Measurements from ENCODE around the gene GAGE10. TPM values are rescaled to one million over a fixed set of nuclear protein-coding genes. Genes with fewer than 3 reads are reported as not detected.
A peak's percentile ranks its signal among the peaks of the same experiment; 100 is the strongest.
"Not testable (repeated sequence)": the region's sequence is repeated elsewhere in the genome, so short reads cannot be mapped to it uniquely, and the experiment has no call there.

GAGE10 gene
- total RNA-seq, 1 donor from 2014 or later = not detected

- no peak for DNase-seq (ENCODE audit: extremely low read depth, low read depth, low spot score)
Measured at GRCh38 chrX:49273181-49273727, 30.2 kb upstream of the GAGE10 start.

GRCh38 chrX:49276207-49276606, 27.2 kb upstream of the GAGE10 start:
- no peak for DNase-seq (ENCODE audit: extremely low read depth, low read depth, low spot score)

- DNase-seq (ENCODE audit: extremely low read depth, low read depth, low spot score) = no peak
Measured at GRCh38 chrX:49276671-49277534, 26.5 kb upstream of the GAGE10 start.

- no peak for DNase-seq (ENCODE audit: extremely low read depth, low read depth, low spot score)
Measured at GRCh38 chrX:49277535-49277830, 26.0 kb upstream of the GAGE10 start.

DNA sequence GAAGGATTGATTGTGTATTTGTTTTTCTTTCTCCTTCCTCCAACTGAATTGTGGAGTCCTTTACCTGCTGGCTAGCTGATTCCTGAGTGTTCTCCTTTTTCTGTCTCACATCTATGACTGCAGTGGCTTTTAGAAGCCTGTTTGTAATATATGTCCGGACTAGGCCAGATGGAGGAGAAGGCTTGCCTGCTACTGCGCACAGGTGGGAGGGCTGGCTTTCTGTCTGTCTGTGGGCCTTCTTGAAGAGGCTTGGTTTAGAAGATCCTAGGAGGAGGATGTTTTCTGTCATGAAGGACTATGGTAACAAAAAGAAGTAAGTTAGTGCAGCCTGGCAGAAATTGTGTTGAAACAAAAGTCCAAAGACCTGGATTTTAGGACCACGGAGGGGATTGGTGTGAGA, 25.4 kb upstream of the GAGE10 start:
- no peak for DNase-seq (ENCODE audit: extremely low read depth, low read depth, low spot score)

DNA sequence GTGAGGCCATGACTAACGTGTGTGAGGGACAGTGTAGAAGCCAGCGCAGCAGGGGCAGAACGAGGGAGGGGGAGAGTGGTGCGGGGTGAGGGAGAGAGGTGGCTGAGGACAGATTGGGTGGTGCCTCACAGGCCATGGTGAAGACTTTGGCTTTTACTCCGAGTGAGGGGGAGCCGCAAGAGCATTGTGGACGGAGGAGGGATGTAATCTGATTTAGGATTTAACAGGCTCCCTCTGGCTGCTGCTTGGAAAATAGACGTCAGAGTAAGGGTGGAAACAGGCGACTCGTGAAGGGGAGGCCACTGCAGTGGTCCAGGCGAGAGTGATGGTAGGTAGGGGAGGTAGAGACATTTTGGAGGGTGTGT, 20.8 kb upstream of the GAGE10 start:
- no peak for DNase-seq (ENCODE audit: extremely low read depth, low read depth, low spot score)

DNA sequence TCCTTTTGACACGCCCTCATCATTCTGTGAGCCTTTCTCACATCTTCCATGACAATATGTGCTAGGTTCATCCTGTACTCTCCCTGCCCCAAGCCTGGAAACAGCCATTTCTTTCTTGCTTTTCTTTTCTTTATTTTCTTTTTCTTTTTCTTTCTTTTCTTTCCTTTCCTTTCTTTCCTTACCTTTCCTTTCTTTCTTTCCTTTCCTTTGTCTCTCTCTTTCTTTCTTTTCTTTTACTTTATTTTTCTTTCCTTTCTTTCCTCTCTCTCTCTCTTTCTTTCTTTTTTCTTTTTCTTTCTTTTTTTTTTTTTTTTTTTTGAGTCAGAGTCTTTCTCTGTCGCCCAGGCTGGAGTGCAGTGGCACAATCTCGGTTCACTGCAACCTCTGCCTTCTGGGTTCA, 19.2 kb upstream of the GAGE10 start:
- no peak for DNase-seq (ENCODE audit: extremely low read depth, low read depth, low spot score)

DNA sequence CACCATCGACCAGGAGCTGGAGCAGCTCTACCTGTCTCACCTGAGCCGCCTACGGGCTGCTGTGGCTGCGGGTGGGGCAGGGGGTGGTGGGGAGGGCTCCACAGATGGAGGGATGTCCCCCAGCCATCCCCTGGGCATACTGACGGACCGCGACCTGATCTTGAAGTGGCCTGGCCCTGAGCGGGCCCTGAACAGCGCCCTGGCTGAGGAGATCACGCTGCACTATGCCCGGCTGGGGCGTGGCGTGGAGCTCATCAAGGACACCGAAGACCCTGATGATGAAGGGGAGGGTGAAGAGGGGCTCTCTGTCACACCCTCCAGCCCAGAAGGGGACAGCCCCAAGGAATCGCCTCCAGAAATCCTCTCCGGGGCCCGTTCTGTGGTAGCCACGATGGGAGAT, 17.3 kb upstream of the GAGE10 start:
- DNase-seq (ENCODE audit: extremely low read depth, low read depth, low spot score) = no peak

DNA sequence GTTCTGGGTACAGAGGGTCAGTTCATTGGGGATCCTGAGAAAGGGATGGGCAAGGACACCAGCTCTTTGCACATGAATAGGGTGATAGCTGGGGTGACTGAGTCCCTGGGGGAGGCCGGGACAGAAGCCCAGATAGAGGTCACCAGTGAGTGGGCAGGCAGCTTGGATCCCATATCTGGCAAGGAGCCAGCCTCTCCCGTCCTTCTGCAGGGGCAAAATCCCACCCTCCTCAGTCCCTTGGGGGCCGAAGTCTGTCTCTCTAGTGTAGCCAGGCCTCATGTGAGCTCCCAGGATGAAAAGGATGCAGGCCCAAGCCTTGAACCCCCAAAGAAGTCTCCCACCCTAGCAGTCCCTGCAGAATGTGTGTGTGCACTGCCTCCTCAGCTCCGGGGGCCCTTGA, 16.9 kb upstream of the GAGE10 start:
- no peak for DNase-seq (ENCODE audit: extremely low read depth, low read depth, low spot score)

- DNase-seq (ENCODE audit: extremely low read depth, low read depth, low spot score) = no peak
Measured at GRCh38 chrX:49287665-49288064, 15.8 kb upstream of the GAGE10 start.

DNA sequence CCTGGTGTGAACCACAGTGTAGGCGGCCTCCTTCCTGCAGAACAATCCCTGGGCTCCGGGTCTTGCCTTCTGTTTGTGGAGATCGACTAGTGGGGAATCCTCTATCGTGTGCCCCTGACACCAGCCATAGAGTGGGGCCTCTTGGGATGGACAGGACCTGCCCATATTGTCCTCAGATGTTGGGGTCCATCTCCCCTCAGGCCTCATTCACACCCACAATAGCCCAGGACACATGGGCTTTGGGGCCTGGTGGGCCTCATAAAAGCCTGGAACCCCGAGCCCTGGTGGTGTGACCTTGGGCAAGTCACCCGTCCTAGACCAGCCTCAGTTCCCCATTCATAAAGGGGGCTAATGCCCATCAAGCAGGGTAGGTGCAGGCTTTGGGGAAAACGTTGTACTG, 13.2 kb upstream of the GAGE10 start:
- DNase-seq (ENCODE audit: extremely low read depth, low read depth, low spot score) = no peak

DNA sequence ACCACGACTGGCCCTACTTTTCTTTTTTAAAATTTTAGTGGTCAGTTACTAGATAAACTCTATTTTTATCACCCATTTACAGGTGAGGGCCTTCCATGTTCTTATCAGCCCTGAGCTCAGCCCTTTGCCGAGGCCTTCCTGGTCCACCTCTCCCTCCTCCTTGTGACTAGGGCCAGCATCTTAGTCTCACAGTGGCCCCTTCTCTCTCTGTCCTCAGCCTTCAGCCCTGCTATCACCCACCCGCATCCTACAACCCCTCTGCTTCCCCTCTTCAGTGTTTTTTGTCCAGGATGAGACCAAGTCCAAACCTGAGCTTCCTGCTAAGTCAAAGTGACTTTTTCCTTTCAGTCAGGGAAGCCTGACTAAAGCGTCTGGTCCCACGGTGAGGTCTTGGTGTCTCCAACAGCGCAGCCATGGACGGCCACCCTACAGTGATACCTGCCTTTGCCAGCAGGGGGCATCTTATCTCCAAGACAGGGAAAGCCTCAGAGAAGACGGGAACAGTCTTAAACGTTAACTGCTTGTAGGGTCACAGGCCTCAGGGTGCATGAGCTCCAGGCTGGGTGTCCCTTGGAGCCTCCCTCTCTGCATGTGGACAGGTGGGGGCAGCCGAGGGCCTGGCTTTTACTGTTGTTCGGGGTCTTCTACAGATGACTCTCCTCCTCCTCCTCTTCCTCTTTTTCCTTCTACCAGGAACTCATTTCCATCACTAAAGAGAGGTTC, 11.7 kb upstream of the GAGE10 start:
- peak; percentile 25 for DNase-seq (ENCODE audit: extremely low read depth, low read depth, low spot score)

- no peak for DNase-seq (ENCODE audit: extremely low read depth, low read depth, low spot score)
Measured at GRCh38 chrX:49292400-49293362, 10.8 kb upstream of the GAGE10 start.

DNA sequence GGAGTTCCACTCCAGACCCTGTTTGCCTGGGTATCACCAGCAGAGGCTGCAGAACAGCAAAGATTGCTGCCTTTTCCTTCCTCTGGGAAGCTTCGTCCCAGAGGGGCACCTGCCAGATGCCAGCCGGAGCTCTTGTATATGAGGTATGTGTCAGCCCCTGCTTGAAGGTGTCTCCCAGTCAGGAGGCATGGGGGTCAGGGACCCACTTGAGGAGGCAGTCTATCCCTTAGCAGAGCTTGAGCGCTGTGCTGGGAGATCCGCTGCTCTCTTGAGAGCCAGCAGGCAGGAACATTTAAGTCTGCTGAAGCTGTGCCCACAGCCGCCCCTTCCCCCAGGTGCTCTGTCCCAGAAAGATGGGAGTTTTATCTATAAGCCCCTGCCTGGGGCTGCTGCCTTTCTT, 4.2 kb upstream of the GAGE10 start:
- DNase-seq (ENCODE audit: extremely low read depth, low read depth, low spot score) = not testable (repeated sequence)

DNA sequence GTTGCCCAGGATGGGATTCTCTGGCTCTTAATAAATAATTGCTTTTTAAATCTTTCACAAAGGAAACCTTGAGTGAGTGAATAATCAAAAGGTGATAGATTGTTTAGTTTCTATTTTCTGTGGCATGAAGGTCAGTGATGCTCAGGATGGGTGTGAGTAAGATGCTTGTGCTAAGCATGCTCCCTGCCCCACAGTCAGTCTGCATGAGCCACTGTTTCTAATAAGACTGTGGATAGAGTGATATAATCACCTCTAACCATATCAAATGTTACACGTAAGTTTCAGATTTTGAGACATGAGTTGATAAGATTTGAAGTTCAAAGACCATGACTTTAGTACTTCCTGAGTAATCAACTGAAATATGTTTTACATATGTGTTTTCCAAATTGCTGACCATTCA, 2.7 kb upstream of the GAGE10 start:
- no peak for DNase-seq (ENCODE audit: extremely low read depth, low read depth, low spot score)

GRCh38 chrX:49307775-49308174, 4.3 kb downstream of the GAGE10 start:
- not testable (repeated sequence) for DNase-seq (ENCODE audit: extremely low read depth, low read depth, low spot score)

DNA sequence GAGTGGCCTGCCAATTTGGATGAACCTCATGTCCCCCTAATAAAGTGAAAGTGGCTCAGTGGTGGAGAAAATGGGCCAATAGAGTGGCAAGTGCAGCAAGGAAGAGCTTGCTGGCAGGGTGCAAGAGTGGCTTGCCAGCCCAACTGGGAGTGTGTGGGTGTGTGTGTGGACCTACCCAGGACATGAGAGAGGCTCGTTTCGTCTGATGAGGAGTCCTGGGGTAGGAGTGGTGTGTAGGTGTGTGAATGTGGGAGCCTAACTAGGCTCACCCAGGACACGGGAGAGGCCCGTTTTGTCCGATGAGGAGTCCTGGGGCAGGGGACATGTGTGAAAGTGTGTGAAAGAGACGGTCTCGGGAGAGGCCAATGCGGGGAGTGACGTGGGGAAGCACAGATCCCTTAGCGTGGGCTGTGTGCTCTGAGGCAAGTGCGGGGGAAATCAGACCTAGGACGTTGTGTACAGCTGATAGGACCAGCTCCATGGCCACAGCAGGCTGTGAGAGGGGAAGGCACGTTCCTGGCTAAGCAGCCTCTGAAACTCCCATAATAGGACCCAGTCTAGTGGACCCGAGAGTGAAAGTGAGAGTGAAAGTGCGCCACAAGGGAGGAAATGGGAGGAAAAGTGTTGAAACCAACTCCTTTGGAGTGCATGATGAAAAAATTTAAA, 5.3 kb downstream of the GAGE10 start:
- DNase-seq (ENCODE audit: extremely low read depth, low read depth, low spot score) = no peak

GRCh38 chrX:49309401-49309981, 6.0 kb downstream of the GAGE10 start:
- no peak for DNase-seq (ENCODE audit: extremely low read depth, low read depth, low spot score)

GRCh38 chrX:49310371-49310770, 6.9 kb downstream of the GAGE10 start:
- no peak for DNase-seq (ENCODE audit: extremely low read depth, low read depth, low spot score)

DNA sequence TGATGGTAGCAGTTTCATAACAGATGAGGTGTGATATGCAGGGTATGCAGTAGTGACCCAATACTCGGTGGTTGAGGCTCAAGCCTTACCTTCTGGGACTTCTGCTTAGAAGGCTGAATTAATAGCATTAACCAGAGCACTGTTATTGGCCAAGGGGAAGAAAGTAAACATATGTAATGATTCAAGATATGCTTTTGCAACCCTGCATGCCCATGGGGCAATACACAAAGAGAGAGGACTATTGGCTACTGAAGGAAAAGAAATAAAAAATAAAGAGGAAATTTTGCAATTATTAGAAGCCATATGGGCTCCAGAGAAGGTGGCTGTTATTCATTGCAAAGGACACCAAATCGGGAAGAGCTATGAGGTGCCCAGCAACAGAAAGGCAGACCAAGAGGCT, 8.7 kb downstream of the GAGE10 start:
- no peak for DNase-seq (ENCODE audit: extremely low read depth, low read depth, low spot score)

Data from glomerular endothelial cell (primary cell).